ENCODE results near the gene AIP.

The AIP gene

GRCh38 chr11:67538306-67538705, 55.5 kb downstream of the AIP start:
- no peak for DNase-seq

DNA sequence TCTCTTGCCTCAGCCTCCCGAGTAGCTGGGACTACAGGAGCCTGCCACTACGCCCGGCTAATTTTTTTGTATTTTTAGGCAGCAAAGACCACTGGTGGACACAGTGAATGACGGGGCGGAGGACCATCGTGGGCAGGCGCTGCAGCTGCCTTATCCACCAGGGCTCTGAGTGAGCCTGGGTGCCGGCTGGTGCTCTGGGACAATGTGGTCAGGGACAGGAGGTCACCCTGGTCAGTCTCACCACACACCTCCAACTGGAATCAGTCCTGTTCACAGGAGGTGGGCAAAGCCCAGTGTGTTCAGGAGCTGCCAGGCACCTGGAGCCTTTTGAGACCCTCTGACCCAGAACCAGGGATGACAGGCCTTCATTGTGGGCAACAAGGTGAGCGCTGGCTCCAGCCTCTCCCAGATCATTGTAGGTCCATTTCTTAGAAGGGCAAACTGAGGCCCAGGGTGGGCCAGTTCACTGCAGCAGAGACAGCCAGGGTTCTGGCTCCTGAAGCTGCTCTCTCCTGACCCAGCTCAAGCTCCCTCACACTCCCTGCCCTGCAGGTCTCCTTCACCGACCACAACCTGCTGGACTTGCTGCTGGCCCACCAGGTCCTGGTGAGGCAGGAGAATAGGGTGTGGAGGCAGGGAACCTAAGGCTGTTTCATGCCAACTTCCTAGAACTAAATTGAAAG, 56.1 kb downstream of the AIP start:
- no peak for DNase-seq

DNA sequence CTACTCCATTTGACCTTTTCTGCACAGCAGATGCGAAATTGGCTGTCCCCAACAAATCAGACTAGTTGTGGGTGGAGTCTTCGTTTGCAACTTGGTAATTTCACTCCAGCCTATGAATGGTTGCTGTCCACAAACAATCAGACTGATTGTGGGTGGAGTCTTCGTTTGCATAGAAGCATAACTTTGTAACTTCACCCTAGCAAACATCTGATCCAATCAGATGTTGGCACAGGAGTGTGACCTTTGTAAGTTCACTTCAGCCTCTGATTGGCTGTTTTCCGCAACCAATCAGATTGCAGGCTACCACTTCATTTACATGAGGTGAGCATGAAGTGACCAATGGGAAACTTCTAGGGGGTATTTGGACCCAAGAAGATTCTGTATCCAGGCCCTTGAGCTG, 56.7 kb downstream of the AIP start:
- DNase-seq = no peak

Data from NK-92 treated with Interleukin-12 subunit alpha and Interleukin-12 subunit beta, amount 100 ng/mL, for 24 hours (cell line).